Ishikawa (cell line): Measurements from ENCODE around the gene KCNIP3.

ENCODE experiments used
- CEBPB ChIP-seq: IDR thresholded peaks from 2 replicates; pipeline ENCODE4 v1.6.1; 2012
- CREB1 ChIP-seq: IDR thresholded peaks from 2 replicates; pipeline ENCODE4 v1.6.1; 2012; ENCODE audit warnings: low read depth
- EGR1 ChIP-seq: IDR thresholded peaks from 2 replicates; pipeline ENCODE4 v1.6.1; 2012
- EP300 ChIP-seq: IDR thresholded peaks from 2 replicates; pipeline ENCODE4 v1.6.1; 2012; ENCODE audit warnings: borderline replicate concordance
- FOXM1 ChIP-seq: IDR thresholded peaks from 2 replicates; pipeline ENCODE4 v1.6.1; 2012; ENCODE audit warnings: low read depth, borderline replicate concordance
- MAX ChIP-seq: IDR thresholded peaks from 2 replicates; pipeline ENCODE4 v1.6.1; 2012
- NFIC ChIP-seq: IDR thresholded peaks from 2 replicates; pipeline ENCODE4 v1.6.1; 2012
- RAD21 ChIP-seq: IDR thresholded peaks from 2 replicates; pipeline ENCODE4 v1.6.1; 2012; ENCODE audit warnings: low read depth
- TAF1 ChIP-seq: IDR thresholded peaks from 2 replicates; pipeline ENCODE4 v1.6.1; 2012; ENCODE audit warnings: low read depth, mild to moderate bottlenecking
- TCF12 ChIP-seq: IDR thresholded peaks from 2 replicates; pipeline ENCODE4 v1.6.1; 2012; ENCODE audit warnings: low read depth
- TEAD4 ChIP-seq: IDR thresholded peaks from 2 replicates; pipeline ENCODE4 v1.6.1; 2012
- YY1 ChIP-seq: IDR thresholded peaks from 2 replicates; pipeline ENCODE4 v1.6.1; 2012; ENCODE audit warnings: low read depth
- ZBTB7A ChIP-seq: IDR thresholded peaks from 2 replicates; pipeline ENCODE4 v1.6.1; 2012; ENCODE audit warnings: low read depth
- TF ChIP-seq, protein P1 (sequence below): IDR thresholded peaks from 2 replicates; pipeline ENCODE4 v1.6.1; 2012
- TF ChIP-seq, protein P2 (sequence below): IDR thresholded peaks from 2 replicates; pipeline ENCODE4 v1.6.1; 2012; ENCODE audit warnings: low read depth, mild to moderate bottlenecking

The KCNIP3 gene

DNA sequence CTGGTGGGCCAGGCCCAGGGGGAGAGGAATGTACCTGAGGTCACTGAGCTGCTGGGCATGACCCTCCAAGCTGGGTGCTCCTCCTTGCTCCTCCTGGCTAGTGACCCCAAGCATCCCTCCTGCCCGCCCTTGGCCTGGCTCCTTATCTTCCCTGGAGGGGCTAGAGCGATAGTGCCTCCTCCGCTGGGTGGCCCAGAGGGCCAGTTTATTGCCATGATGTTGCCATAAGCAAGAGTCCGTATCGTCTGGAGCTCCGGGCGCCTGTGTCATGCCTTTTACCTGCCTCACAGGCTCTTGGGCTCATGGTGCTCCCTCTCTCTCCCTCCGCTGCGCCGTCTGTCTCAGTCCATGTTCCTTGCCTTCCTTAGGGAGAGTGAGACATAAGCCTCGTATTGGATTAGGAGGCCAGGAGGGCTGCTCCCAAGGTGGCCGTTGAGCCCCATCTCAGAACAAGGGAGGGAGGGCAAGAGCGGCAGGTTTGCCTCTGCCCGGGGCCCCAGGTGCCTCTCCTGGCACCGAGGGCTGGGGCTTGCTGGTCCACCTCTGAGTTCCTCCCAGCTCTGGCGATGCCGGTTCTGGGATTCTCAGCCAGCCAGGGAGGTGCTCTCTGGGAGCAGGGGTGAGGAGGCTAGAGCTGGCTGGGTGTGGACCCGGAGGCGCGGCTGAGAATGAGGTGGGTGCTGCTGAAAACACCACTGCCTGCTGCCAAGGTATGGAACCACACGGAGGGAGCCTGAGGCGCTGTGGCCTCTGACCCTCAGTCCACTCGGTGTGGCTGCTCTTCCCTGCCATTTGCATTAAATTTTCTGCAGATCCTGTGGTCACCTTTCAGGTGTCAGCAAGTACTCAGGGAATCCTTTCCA is 22.6 kb downstream of the KCNIP3 start:
- no peak for TF ChIP-seq MAX
- no peak for TF ChIP-seq TCF12
- no peak for TF ChIP-seq EGR1
- TF ChIP-seq, protein P1, sequence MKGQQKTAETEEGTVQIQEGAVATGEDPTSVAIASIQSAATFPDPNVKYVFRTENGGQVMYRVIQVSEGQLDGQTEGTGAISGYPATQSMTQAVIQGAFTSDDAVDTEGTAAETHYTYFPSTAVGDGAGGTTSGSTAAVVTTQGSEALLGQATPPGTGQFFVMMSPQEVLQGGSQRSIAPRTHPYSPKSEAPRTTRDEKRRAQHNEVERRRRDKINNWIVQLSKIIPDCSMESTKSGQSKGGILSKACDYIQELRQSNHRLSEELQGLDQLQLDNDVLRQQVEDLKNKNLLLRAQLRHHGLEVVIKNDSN, result no peak
- TF ChIP-seq RAD21, result no peak
- no peak for TF ChIP-seq ZBTB7A
- TF ChIP-seq CREB1, result no peak
- TF ChIP-seq EP300, result no peak
- no peak for TF ChIP-seq FOXM1
- TF ChIP-seq NFIC, result no peak
- TF ChIP-seq TAF1, result no peak
- TF ChIP-seq YY1, result no peak
- no peak for TF ChIP-seq TEAD4
- TF ChIP-seq CEBPB, result no peak
- TF ChIP-seq, protein P2, sequence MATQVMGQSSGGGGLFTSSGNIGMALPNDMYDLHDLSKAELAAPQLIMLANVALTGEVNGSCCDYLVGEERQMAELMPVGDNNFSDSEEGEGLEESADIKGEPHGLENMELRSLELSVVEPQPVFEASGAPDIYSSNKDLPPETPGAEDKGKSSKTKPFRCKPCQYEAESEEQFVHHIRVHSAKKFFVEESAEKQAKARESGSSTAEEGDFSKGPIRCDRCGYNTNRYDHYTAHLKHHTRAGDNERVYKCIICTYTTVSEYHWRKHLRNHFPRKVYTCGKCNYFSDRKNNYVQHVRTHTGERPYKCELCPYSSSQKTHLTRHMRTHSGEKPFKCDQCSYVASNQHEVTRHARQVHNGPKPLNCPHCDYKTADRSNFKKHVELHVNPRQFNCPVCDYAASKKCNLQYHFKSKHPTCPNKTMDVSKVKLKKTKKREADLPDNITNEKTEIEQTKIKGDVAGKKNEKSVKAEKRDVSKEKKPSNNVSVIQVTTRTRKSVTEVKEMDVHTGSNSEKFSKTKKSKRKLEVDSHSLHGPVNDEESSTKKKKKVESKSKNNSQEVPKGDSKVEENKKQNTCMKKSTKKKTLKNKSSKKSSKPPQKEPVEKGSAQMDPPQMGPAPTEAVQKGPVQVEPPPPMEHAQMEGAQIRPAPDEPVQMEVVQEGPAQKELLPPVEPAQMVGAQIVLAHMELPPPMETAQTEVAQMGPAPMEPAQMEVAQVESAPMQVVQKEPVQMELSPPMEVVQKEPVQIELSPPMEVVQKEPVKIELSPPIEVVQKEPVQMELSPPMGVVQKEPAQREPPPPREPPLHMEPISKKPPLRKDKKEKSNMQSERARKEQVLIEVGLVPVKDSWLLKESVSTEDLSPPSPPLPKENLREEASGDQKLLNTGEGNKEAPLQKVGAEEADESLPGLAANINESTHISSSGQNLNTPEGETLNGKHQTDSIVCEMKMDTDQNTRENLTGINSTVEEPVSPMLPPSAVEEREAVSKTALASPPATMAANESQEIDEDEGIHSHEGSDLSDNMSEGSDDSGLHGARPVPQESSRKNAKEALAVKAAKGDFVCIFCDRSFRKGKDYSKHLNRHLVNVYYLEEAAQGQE, result no peak

GRCh38 chr2:95320344-95320712 is 23.2 kb downstream of the KCNIP3 start:
- TF ChIP-seq MAX (no peak), EGR1 (no peak), ZBTB7A (no peak), RAD21 (no peak), YY1 (no peak), TEAD4 (no peak), TAF1 (no peak), NFIC (no peak), TCF12 (no peak)
- TF ChIP-seq, protein P2, result no peak

- TF ChIP-seq NFIC (no peak), TCF12 (no peak), FOXM1 (no peak), CEBPB (no peak), TAF1 (no peak), YY1 (no peak), ZBTB7A (no peak), MAX (no peak), TEAD4 (no peak)
- TF ChIP-seq, protein P2, result no peak
Observed at GRCh38 chr2:95320986-95321767, 24.0 kb downstream of the KCNIP3 start.
